Psoas muscle (tissue), 8 donors: ENCODE results near the gene C14orf180. TPM values are rescaled to one million over a fixed set of nuclear protein-coding genes. Genes with fewer than 3 reads are reported as not detected.

Experiments used
- ATAC-seq, 4 donors: fragments of 200-7000 bp; cut with Tn5 transposase; one replicate each; pipeline ENCODE4 v1.9.1; 2020; ENCODE audit warnings: moderate library complexity in 3 of 4, mild to moderate bottlenecking in 2 of 4
- DNase-seq, 2 donors: peaks; one replicate each; pipeline ENCODE4 v3.0.0-alpha.2; 2020
- H3K27ac ChIP-seq: fragments of 200-600 bp; one replicate; pipeline ENCODE4 v1.8.0; 2022
- H3K27me3 ChIP-seq, 3 donors: fragments of 200-600 bp in 1 of 3; one replicate each; pipeline versions ENCODE4 v1.6.1 to v1.8.0; 2013 to 2022; ENCODE audit warnings: low read length in 2 of 3, mild to moderate bottlenecking in 2 of 3, moderate library complexity in 1 of 3; ENCODE audit not compliant: insufficient read depth in 3 of 3
- H3K36me3 ChIP-seq, 2 donors: fragments of 200-600 bp in 1 of 2; one replicate each; pipeline versions ENCODE4 v1.6.1 to v1.8.0; 2013 to 2022; ENCODE audit warnings: low read depth in 1 of 2, mild to moderate bottlenecking in 1 of 2, moderate library complexity in 1 of 2; ENCODE audit not compliant: insufficient read depth in 1 of 2
- H3K4me1 ChIP-seq: fragments of 200-600 bp; one replicate; pipeline ENCODE4 v1.8.0; 2022
- H3K4me3 ChIP-seq: fragments of 200-600 bp; one replicate; pipeline ENCODE4 v1.8.0; 2022; ENCODE audit warnings: mild to moderate bottlenecking
- H3K9me3 ChIP-seq: fragments of 200-600 bp; one replicate; pipeline ENCODE4 v1.8.0; 2022
- CTCF ChIP-seq: fragments of 200-600 bp; IDR thresholded peaks from one replicate; pipeline ENCODE4 v1.8.0; 2022; ENCODE audit warnings: antibody characterized with exemption
- WGBS, 3 donors: extraction: QIAGEN DNeasy Blood & Tissue Kit; methylation state at CpG; one replicate each; pipeline versions ENCODE4 v1.1.6 to v1.1.7; 2013; 5-methylcytosine and 5-hydroxymethylcytosine counted together
- intact Hi-C, 2 donors: fragments of 100-400 bp; cut with DNase I; formaldehyde crosslinking; loops; one replicate each; pipeline versions ENCODE4 v1.11.0 to v1.14.2; 2022
- polyA plus RNA-seq, 3 donors: library from polyadenylated mRNA; stranded (reverse); fragments of 200-250 nt; gene quantifications; one replicate each; pipeline ENCODE4 v1.2.3, GENCODE V29; 2013
- total RNA-seq, 4 donors: library from RNA; stranded (reverse); fragmentation: NEBNext Ultra II Directional in 2 of 4; extraction: Animal tissue kit (Norgen Biotek cat#: 25700) in 2 of 4; gene quantifications; one replicate each; pipeline versions ENCODE4 v1.2.1 to v1.2.4, GENCODE V29; 2021 to 2023
- donor health status: healthy with polysubstance abuse.
- donor health status: DM: no; HTN: no; CAD: no; lungs with moderate emphysema.
- donor health status: Bipolar disorder and iron deficiency.
- donor health status: healthy.
- donor health status: DM: yes; HTN: yes; CAD: no.
- donor health status: DM: no; HTN: no; CAD: no.
- donor health status: DM: no; HTN: no; CAD: no.
- donor health status: DM: yes; HTN: yes; CAD: no.

The C14orf180 gene
- total and polyA plus RNA-seq, 7 donors, result 0.32 to 7.3 (median 0.58) TPM

GRCh38 chr14:104610749-104611310, 31.3 kb downstream of the C14orf180 start:
- Histone ChIP-seq H3K9me3 (no peaks in the 10 kb centered on the region), H3K4me3 (no peak overlapping the region), H3K4me1 (no peaks in the 10 kb centered on the region), H3K27ac (no peak overlapping the region), H3K36me3 (no peaks in the 10 kb centered on the region), H3K27me3 (peaks cover 0 to 42% (median 5%) of the 10 kb centered on the region in 3 donors)
- 39 to 59% (median 50%) methylated on average over 3 to 4 of the region's 4 CpGs for WGBS, 3 donors
- no peak for TF ChIP-seq CTCF
- ATAC-seq, result no peak
- DNase-seq, result no peak
- intact Hi-C loops, result no loop called here

GRCh38 chr14:104611881-104612280, 32.3 kb downstream of the C14orf180 start:
- peaks cover 0 to 36% (median 8%) of the 10 kb centered on the region in 3 donors for H3K27me3 ChIP-seq
- H3K4me1 ChIP-seq, result no peaks in the 10 kb centered on the region
- no peak for DNase-seq
- WGBS, 3 donors, result 44 to 52% (median 45%) methylated on average over 8 of the region's 8 CpGs
- H3K27ac ChIP-seq, result no peak overlapping the region
- ATAC-seq, result no peak
- H3K36me3 ChIP-seq, result no peaks in the 10 kb centered on the region
- H3K9me3 ChIP-seq, result no peaks in the 10 kb centered on the region
- no peak for TF ChIP-seq CTCF
- intact Hi-C loops, result no loop called here
- H3K4me3 ChIP-seq, result no peak overlapping the region

GRCh38 chr14:104614126-104614812, 34.7 kb downstream of the C14orf180 start:
- 48 to 64% (median 51%) methylated on average over 4 of the region's 4 CpGs for WGBS, 3 donors
- no peaks in the 10 kb centered on the region for H3K4me1 ChIP-seq

GRCh38 chr14:104624939-104625338, 45.4 kb downstream of the C14orf180 start:
- no peak for ATAC-seq
- no peak overlapping the region for H3K27ac ChIP-seq
- intact Hi-C loops, result no loop called here
- H3K9me3 ChIP-seq, result peaks cover 4% of the 10 kb centered on the region
- WGBS, 3 donors, result 42 to 53% (median 53%) methylated on average over 5 of the region's 5 CpGs
- no peak overlapping the region for H3K4me3 ChIP-seq
- H3K27me3 ChIP-seq, result peaks cover 0 to 34% (median 0%) of the 10 kb centered on the region in 3 donors
- DNase-seq, result no peak
- no peaks in the 10 kb centered on the region for H3K36me3 ChIP-seq
- no peak for TF ChIP-seq CTCF
- no peaks in the 10 kb centered on the region for H3K4me1 ChIP-seq

More at GRCh38 chr14:104614126-104614812, 34.7 kb downstream of the C14orf180 start:
- no peak overlapping the region for H3K4me3 ChIP-seq
- intact Hi-C loops, result no loop called here
- ATAC-seq (no peak), DNase-seq (no peak)
- no peak for TF ChIP-seq CTCF
- peaks cover 0 to 37% (median 8%) of the 10 kb centered on the region in 3 donors for H3K27me3 ChIP-seq
- H3K9me3 ChIP-seq, result no peaks in the 10 kb centered on the region
- no peak overlapping the region for H3K27ac ChIP-seq
- no peaks in the 10 kb centered on the region for H3K36me3 ChIP-seq
